SK-N-SH (cell line): ENCODE data around the gene ALDH16A1.

Source experiments
- CHD2 ChIP-seq: fragments of 150-350 bp; IDR thresholded peaks from 2 replicates; pipeline ENCODE4 v1.6.1; 2018; ENCODE audit warnings: low read length; ENCODE audit not compliant: partially characterized antibody
- ELF1 ChIP-seq: IDR thresholded peaks from 2 replicates; pipeline ENCODE4 v1.4.0; 2012
- EP300 ChIP-seq, 2 experiments: IDR thresholded peaks; 2 replicates each; pipeline versions ENCODE4 v1.4.0 to v1.6.1; 2012; ENCODE audit warnings: borderline replicate concordance in 1 of 2, low read depth in 1 of 2, low read length in 1 of 2
- EZH2phosphoT487 ChIP-seq: fragments of 200-600 bp; sonication (generic); IDR thresholded peaks from 2 replicates; pipeline ENCODE4 v1.6.1; 2017; ENCODE audit warnings: low read depth, mixed run types, mild to moderate bottlenecking, antibody characterized with exemption, moderate library complexity, borderline replicate concordance
- FOXJ3 ChIP-seq: sonication (generic); formaldehyde crosslinking; IDR thresholded peaks from 2 replicates; pipeline ENCODE4 v1.5.1; 2020; ENCODE audit warnings: mild to moderate bottlenecking, missing genetic modification reagents
- FOXM1 ChIP-seq: IDR thresholded peaks from 2 replicates; pipeline ENCODE4 v1.4.0; 2012; ENCODE audit warnings: low read depth, mild to moderate bottlenecking
- POLR2AphosphoS5 ChIP-seq: IDR thresholded peaks from 2 replicates; pipeline ENCODE4 v1.6.1; 2012; ENCODE audit warnings: low read depth, low read length
- REST ChIP-seq: IDR thresholded peaks from 2 replicates; pipeline ENCODE4 v1.6.1; 2012; ENCODE audit warnings: mild to moderate bottlenecking, low read depth, low read length, moderate library complexity
- RFX5 ChIP-seq: IDR thresholded peaks from 2 replicates; pipeline ENCODE4 v1.6.1; 2012; ENCODE audit warnings: mild to moderate bottlenecking, improper control_type of control experiment, low read length
- USF1 ChIP-seq: IDR thresholded peaks from 2 replicates; pipeline ENCODE4 v1.4.0; 2012; ENCODE audit warnings: low read depth, borderline replicate concordance
- TF ChIP-seq, protein P1 (sequence below): fragments of 150-350 bp; IDR thresholded peaks from 2 replicates; pipeline ENCODE4 v1.6.1; 2017; ENCODE audit warnings: antibody characterized with exemption, low read length, low read depth, borderline replicate concordance
- TF ChIP-seq, protein P2 (sequence below): fragments of 200-600 bp; sonication (generic); IDR thresholded peaks from 2 replicates; pipeline ENCODE4 v1.6.1; 2017; ENCODE audit warnings: antibody characterized with exemption, mild to moderate bottlenecking, moderate library complexity

GRCh38 chr19:49459388-49459787 is 6.4 kb downstream of the ALDH16A1 start:
- TF ChIP-seq, protein P1, sequence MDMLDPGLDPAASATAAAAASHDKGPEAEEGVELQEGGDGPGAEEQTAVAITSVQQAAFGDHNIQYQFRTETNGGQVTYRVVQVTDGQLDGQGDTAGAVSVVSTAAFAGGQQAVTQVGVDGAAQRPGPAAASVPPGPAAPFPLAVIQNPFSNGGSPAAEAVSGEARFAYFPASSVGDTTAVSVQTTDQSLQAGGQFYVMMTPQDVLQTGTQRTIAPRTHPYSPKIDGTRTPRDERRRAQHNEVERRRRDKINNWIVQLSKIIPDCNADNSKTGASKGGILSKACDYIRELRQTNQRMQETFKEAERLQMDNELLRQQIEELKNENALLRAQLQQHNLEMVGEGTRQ: no peak
- TF ChIP-seq REST (no peak), RFX5 (no peak), EP300 (IDR thresholded peaks at IDR 0.05; ENCODE audit: borderline replicate concordance in 1 of 2, low read depth in 1 of 2, low read length in 1 of 2) (no peak), USF1 (no peak), ELF1 (no peak), EZH2phosphoT487 (no peak), FOXM1 (no peak), FOXJ3 (CRISPR knock-in tag) (no peak), POLR2AphosphoS5 (no peak), CHD2 (no peak)
- TF ChIP-seq, protein P2, sequence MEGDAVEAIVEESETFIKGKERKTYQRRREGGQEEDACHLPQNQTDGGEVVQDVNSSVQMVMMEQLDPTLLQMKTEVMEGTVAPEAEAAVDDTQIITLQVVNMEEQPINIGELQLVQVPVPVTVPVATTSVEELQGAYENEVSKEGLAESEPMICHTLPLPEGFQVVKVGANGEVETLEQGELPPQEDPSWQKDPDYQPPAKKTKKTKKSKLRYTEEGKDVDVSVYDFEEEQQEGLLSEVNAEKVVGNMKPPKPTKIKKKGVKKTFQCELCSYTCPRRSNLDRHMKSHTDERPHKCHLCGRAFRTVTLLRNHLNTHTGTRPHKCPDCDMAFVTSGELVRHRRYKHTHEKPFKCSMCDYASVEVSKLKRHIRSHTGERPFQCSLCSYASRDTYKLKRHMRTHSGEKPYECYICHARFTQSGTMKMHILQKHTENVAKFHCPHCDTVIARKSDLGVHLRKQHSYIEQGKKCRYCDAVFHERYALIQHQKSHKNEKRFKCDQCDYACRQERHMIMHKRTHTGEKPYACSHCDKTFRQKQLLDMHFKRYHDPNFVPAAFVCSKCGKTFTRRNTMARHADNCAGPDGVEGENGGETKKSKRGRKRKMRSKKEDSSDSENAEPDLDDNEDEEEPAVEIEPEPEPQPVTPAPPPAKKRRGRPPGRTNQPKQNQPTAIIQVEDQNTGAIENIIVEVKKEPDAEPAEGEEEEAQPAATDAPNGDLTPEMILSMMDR: no peak
